Inferior parietal cortex (tissue), 1 donor: Measurements from ENCODE around the gene SHISA5.
A peak's percentile ranks its signal among the peaks of the same experiment; 100 is the strongest.
"Not testable (repeated sequence)": the region's sequence is repeated elsewhere in the genome, so short reads cannot be mapped to it uniquely, and the experiment has no call there.

ENCODE experiments used
- DNase-seq: peaks from one replicate; pipeline ENCODE4 v3.0.0-alpha.2; 2016; ENCODE audit errors: extremely low spot score

SHISA5 gene

DNA sequence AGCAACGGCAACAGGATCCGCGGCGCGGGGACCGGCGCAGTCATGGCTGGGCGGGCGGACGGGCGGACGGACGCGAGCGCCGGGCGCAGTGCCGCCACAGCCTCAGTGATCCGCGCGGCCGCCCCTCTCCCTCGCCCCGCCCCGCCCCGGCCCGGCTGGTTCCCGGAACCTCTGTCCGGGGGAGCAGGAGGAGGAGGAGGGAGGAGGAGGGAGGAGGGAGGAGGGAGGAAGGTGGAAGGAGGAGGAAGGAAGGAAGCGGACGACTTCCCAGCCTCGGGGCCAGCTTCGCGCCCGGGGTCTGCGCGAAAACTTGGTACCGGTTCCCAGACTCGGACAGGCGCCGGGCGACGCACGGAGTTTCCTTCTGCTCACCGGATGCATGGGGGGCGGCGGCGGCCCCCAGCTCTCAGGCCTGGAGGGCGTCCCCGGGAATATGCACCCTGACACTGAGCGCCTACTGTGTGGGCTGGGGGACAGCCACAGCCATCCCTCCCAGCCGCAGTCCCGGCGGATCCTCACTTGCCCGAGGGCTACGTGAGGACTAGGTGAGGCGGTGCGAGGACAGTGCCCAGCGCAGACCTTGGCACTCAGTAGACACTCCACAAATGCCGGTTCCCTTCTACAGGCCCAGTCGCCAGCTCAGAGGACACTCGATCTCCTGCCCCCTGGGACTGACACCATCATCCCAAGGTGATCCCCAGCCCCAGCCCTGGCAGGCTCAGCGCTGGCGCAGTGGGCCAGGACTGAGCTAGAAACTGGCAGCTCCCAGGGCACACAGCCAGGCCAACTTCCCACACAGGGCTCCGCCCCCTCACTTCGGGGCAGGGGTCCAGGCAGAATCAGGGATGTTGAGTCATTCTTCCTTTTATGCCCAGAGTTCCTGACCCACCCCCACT, at the start of gene SHISA5:
TSS of gene SHISA5 (minus strand) at position 124 of the 896 bp plus-strand sequence. CDS start at position 44, 80 bp downstream.
- DNase-seq, result no peak

- DNase-seq, result no peak
These were observed 49.4 kb upstream of the SHISA5 start for GRCh38 chr3:48553361-48553760.

- DNase-seq, result no peak
These were observed 48.4 kb upstream of the SHISA5 start for GRCh38 chr3:48552111-48552951.

GRCh38 chr3:48551651-48552050, 47.7 kb upstream of the SHISA5 start:
- not testable (repeated sequence) for DNase-seq

DNA sequence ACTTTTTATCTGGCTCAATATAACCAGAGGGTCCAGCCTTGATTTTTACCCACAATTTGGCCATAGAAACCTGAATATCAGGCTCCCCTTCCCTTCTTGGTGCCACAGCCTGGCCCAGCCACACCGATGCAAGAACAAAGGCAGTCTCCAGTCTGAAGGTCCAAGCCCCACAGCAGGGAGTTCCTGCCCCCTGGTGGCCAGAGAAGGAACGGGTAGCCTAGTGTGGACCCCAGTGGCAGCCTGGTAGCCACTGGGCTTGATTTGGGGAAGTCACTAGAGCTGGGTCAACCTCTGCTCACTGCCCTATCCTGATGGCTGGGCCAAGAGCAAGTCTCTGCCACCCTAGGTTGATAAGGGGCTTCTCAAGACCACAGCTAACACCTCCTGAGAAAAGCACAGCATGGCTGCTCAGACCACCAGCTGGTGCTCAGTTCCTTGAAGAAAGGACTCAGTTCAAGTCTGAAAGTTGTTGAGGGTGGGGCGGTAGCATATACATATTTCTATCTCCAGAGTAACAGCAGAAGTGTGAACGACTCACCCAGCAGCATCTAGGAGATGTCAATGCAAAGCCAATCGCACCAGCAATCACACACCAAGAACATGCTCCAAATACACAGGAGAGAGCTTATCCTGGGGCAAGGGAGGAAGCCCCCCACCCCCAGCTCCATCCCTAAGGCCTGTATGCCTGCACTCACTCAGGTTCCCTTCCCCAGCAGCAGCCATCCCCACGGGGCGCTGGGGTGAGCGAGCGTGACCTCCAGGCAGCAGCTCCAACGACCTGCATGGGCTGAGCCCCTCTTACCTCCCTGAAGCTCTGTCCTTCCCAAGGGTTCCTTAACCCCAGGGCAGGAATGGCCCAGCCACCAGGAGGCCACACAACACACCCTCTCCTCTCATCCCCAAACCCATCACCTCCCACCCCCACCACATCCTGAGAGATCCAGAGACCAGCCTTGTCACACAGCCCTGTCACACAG, 45.0 kb upstream of the SHISA5 start:
- DNase-seq, result peak; percentile 91

DNA sequence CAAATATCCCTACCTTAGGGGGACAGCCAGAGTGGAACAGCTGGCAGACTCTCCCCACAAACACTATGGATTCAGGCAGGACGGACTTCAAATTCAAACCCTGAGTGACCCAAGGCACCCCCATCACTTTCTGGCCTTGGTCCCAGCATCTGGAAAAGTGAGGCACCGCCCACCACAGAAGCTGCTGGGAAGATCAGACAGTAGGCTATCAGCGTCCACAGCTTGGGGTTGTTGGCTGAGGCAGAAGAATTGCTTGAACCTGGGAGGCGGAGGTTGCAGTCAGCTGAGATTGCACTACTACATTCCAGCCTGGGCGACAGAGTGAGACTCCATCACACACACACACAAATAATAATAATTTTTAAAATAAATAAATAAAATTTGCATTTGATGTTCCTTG, 44.2 kb upstream of the SHISA5 start:
- no peak for DNase-seq

DNA sequence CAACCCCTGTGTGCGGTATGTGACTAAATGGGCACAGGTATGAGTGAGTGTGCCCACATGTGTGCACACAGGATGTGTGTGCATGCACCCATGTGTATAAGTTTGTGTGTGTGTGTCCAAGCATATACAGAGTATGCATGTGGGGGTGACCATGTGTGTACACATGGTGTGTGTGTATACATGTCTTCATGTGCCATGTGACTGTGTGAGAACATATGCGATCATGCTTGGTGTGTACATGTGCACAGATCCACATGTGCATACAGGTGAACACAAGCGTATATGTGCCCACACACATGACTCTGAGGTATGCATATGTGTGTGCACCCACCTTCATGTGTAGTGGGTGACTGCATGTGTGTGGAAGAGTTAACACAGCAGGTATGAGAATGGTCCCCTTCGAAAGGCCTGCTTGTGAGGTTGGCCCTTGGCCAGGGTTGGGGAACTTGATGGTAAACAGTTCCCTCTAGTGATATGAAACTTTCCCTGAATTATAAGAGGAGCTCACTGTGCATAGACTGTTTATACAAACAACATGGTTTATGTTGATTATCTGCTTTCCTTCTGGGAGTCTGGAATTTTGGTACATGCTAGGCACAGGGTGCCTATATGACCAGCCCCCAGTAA, 42.3 kb upstream of the SHISA5 start:
- DNase-seq, result no peak

DNA sequence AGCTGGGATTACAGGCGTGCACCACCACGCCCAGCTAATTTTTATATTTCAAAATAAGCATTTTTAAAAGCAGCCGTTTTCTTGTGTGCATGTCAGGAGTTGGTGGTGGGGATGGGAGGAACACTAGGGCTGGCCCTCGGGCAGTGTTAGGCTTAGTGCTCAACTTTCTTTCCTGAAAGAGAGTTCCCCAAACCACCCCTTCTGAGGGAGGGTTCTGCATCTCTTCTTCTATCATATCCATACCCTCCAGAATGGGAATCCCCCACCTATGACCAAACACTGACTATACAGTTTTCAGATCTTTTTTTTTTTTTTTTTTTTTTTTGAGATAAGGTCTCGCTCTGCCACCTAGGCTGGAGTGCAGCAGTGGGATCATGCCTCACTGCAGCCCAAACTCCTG, 40.2 kb upstream of the SHISA5 start:
- no peak for DNase-seq

DNA sequence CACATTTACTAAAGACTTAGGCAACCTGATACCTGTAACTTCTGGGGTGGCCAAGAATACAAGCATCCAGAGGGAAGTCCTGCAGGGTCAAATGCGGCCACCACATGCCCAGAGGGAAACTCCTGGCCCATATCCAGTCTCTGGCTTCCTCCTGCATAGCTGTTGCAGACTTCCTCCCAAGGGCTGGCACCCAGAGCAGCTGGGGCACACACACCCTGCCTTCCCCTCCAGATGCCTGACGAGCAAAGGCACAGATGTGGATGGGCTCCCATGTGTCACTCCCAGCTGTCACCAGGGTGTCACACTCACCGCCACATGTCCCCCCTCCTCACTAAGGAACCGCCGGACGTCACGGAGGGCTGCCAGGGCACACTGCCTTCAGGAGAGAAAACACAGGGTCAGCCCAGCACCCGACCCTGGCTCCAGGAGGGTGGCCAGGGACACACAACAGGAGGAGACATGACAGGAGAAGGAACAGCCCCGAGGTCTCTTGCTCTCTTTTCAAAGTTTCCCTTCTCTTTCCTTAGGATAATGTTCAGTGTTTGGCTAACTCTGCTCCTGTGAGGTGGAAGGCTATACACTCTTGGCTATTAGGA, 39.4 kb upstream of the SHISA5 start:
- no peak for DNase-seq

GRCh38 chr3:48538451-48538850, 34.5 kb upstream of the SHISA5 start:
- no peak for DNase-seq

DNA sequence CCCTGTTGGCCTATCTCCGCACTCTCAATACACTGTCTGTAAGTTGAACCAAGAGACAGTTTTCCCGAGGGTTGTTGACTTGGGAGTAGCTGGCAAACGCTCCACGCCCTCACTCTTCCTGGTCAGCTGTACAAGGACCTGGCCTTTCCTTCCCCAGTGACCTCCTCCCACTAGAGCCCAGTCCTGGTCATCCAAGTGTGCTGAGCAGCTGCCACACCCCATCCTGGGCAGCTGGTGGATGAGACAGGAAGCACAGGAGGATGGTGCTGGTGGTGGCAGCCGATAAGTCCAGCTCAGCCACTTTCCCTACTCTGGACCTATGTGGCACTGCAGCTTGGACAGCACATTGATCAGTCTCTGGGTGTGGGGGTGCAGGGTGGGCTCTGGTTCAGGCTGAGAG, 32.8 kb upstream of the SHISA5 start:
- DNase-seq, result no peak

DNA sequence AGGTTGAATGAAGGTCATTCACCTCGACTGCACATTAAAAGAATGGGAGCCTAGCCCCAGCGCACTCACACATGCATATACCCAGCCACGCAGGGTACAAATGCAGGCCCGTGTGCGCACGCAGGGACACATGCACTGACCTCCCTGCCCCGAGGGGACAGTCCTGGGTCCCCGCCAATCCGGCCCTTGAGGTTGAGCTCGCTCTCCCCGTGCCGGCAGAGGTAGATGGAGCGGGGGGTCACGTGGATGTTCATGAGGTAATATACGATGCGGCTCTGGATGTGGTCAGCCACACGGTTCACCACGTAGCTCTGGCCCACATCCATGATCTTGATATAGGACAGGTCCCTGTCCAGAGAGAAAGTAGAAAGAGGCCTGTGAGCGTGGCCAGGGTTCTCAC, 32.1 kb upstream of the SHISA5 start:
- no peak for DNase-seq

- no peak for DNase-seq
These were observed 31.6 kb upstream of the SHISA5 start for GRCh38 chr3:48535578-48535977.

- no peak for DNase-seq
These were observed 29.0 kb upstream of the SHISA5 start for GRCh38 chr3:48532977-48533337.

- peak; percentile 80 for DNase-seq
These were observed 28.4 kb upstream of the SHISA5 start for GRCh38 chr3:48532271-48532976.

- DNase-seq, result not testable (repeated sequence)
These were observed 26.7 kb upstream of the SHISA5 start for GRCh38 chr3:48530701-48531100.

DNA sequence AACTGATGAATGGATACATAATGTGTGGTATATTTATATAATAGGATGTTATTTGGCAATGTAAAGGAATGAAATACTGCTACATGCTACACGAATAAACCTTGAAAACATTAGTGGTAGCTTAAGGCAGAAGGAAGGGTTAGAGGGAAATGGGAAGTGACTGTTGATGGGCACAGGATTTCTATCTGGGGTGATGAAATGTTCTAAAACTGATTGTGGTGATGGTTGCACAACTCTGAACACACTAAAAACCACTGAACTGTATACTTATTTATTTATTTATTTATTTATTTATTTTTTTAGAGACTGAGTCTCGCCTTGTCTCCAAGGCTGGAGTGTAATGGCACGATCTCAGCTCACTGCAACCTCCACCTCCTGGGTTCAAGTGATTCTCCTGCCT, 24.8 kb upstream of the SHISA5 start:
- DNase-seq, result no peak

DNA sequence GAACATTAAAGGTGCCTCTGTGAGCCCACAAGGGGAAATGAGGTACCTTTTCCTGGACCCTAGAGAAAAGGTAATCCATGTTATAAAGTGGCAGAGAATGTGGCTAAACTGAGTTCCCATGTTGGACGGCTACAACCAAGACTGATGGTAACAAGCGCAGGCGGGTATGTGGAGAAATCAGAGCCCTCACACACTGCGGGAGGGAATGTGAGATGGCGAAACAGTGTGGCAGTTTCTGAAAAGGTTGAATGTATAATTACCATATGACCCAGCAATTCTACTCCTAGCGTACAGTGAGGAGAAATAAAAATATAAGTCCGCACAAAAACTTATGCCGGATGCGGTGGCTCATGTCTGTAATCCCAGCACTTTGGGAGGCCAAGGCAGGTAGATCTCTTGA, 24.1 kb upstream of the SHISA5 start:
- DNase-seq, result no peak

DNA sequence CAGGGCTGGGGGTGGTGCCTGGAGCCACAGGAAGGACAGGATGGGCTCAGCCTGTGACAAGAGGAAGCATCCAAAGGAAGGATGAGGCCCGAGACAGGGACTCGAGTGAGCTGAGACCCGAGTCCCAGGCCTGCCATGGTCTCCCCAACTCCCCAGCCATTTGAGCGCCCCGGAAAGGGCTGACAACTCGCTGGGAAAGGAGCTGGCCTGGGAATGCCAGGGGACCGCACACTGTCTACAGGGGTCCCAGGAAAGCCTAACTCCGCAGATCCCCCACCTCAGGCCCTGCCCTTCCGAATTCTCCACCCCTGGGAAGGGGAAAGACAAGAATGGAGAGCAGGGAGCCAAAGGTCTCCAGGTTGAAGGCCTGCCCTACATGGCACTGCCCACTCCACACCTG, 21.0 kb upstream of the SHISA5 start:
- no peak for DNase-seq

DNA sequence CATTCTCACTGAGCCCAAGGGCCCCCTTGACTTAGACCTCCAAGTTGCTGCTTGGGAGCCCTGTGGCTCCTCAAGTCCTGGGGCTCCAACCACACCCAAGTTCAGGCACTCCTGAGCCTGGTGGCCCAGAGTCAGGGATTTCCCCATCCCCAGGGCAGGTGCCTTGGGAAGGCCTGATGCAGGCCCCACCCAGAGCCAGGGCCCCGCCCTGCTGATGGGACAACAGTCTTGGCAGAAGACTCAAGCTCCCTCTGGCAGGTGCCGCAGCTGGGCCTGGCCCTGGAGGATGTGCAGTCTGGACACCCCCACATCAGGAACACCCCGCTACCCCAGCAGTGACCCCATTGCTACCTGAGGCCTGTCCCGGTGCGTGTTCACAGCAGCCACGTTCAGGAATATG, 17.7 kb upstream of the SHISA5 start:
- no peak for DNase-seq
